HUDEP-2 (cell line): ENCODE data around the gene MAP7D3.
"Not testable (repeated sequence)": the region's sequence is repeated elsewhere in the genome, so short reads cannot be mapped to it uniquely, and the experiment has no call there.

Source experiments
- DNase-seq, 76 experiments: peaks; one replicate each; lab custom pipeline; 2025; ENCODE audit not compliant: unreplicated experiment in 76 of 76; lab: John Stamatoyannopoulos, UW

Gene MAP7D3

GRCh38 chrX:136251041-136251991 is at the start of gene MAP7D3:
Gene MAP7D3, minus strand, starts transcription at chrX:136251400. Its CDS starts 42 bp downstream, at chrX:136251358.
- DNase-seq, result peak in 47 of 76 experiments; percentile 0 to 48 (median 12)

GRCh38 chrX:136300721-136301120 is 49.5 kb upstream of the MAP7D3 start, which contains the start of gene ADGRG4:
Gene ADGRG4, plus strand, starts transcription at chrX:136300963. Its CDS starts 7,815 bp downstream, at chrX:136308778.
- not testable (repeated sequence) for DNase-seq

- no peak for DNase-seq
These were observed 44.2 kb upstream of the MAP7D3 start for GRCh38 chrX:136295380-136295779.

- no peak for DNase-seq
These were observed 41.5 kb upstream of the MAP7D3 start for GRCh38 chrX:136292656-136293055.

GRCh38 chrX:136291824-136292223 is 40.6 kb upstream of the MAP7D3 start:
- DNase-seq, result no peak

GRCh38 chrX:136286375-136286774 is 35.2 kb upstream of the MAP7D3 start:
- DNase-seq, result not testable (repeated sequence)

GRCh38 chrX:136275553-136275952 is 24.4 kb upstream of the MAP7D3 start:
- no peak for DNase-seq

GRCh38 chrX:136273986-136274385 is 22.8 kb upstream of the MAP7D3 start:
- no peak for DNase-seq

- DNase-seq, result no peak
These were observed 21.1 kb upstream of the MAP7D3 start for GRCh38 chrX:136272325-136272724.

GRCh38 chrX:136271300-136271699 is 20.1 kb upstream of the MAP7D3 start:
- no peak for DNase-seq

GRCh38 chrX:136269921-136270320 is 18.7 kb upstream of the MAP7D3 start:
- no peak for DNase-seq

- DNase-seq, result peak in 15 of 76 experiments; percentile 0 to 24 (median 6)
These were observed 17.1 kb upstream of the MAP7D3 start for GRCh38 chrX:136268051-136269048.

- DNase-seq, result no peak
These were observed 15.6 kb upstream of the MAP7D3 start for GRCh38 chrX:136266828-136267227.

- DNase-seq, result no peak
These were observed 11.7 kb upstream of the MAP7D3 start for GRCh38 chrX:136262812-136263315.

- no peak for DNase-seq
These were observed 11.0 kb upstream of the MAP7D3 start for GRCh38 chrX:136262243-136262642.

- DNase-seq, result no peak
These were observed 10.1 kb upstream of the MAP7D3 start for GRCh38 chrX:136261321-136261720.

GRCh38 chrX:136260776-136261175 is 9.6 kb upstream of the MAP7D3 start:
- no peak for DNase-seq

- DNase-seq, result no peak
These were observed 8.3 kb upstream of the MAP7D3 start for GRCh38 chrX:136259543-136259942.

GRCh38 chrX:136258951-136259350 is 7.8 kb upstream of the MAP7D3 start:
- DNase-seq, result no peak

- no peak for DNase-seq
These were observed 4.8 kb upstream of the MAP7D3 start for GRCh38 chrX:136256026-136256425.

GRCh38 chrX:136255541-136255940 is 4.3 kb upstream of the MAP7D3 start:
- DNase-seq, result no peak
